K562 (cell line): ENCODE measurements around the gene RMND5B.

Experiments
- POLR2A ChIP-seq: fragments of 450-650 bp; conservative IDR thresholded peaks from 2 replicates; pipeline ENCODE4 v1.6.1; 2016
- SIN3A ChIP-seq, 2 experiments: fragments of 150-350 bp in 1 of 2; IDR thresholded peaks; 2 replicates each; pipeline ENCODE4 v1.6.1; 2011 to 2016; ENCODE audit warnings: borderline replicate concordance in 2 of 2, low read depth in 2 of 2, low read length in 2 of 2, mild to moderate bottlenecking in 2 of 2, moderate library complexity in 2 of 2; ENCODE audit not compliant: control insufficient read depth in 1 of 2
- TARDBP ChIP-seq: fragments of 450-650 bp; IDR thresholded peaks from 2 replicates; pipeline ENCODE4 v1.6.1; 2016

DNA sequence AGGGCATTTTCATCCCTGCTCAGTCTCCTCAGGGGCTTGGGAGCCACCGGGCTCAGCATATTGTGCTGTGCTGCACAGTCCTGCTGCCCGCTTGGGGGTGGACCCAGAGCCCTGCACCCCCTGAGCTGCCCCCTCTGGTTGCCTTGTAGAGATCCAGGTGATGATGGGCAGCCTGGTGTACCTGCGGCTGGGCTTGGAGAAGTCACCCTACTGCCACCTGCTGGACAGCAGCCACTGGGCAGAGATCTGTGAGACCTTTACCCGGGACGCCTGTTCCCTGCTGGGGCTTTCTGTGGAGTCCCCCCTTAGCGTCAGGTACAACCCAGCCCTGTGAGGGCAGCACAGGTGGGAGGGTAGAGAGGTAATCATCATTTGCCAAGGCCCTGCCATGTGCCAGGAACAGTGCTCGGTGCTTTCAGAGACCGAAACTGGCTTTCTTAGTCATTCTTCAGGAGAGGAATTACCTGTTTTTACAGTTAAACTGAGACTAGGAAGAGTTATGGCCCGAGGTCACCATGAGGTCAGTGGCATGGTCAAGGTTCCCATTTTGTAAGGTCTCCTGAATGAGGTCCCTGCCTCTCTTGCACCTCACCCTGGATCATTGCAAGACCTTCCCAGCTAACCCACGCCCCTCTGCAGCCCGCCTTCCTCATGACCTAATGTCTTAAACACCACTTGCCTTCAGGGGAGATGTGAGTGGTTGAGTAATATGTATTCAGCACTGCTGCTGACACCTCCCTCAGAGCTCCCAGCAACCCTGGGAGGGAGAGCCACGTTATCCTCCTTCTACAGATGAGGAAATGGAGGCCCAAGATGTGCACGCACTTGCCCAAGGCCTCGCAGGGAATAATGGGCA lies 15.4 kb downstream of the RMND5B start:
- no peak for TF ChIP-seq SIN3A (IDR thresholded peaks at IDR 0.05; ENCODE audit: borderline replicate concordance in 2 of 2, control insufficient read depth in 1 of 2, low read depth in 2 of 2, low read length in 2 of 2)
- 0 out of 2 replicates have a peak, but pooled peaks have one; percentile 31 for TF ChIP-seq TARDBP
- peak; percentile 35; the same call in 1 of the 2 replicates for TF ChIP-seq POLR2A
